B cell (primary cell): Measurements from ENCODE around the gene TFEB. TPM values are rescaled to one million over a fixed set of nuclear protein-coding genes. Genes with fewer than 3 reads are reported as not detected.

ENCODE experiments used
- ATAC-seq: fragments of 200-7000 bp; cut with Tn5 transposase; one replicate; pipeline ENCODE4 v1.10.0; 2021; ENCODE audit warnings: low read depth, mild to moderate bottlenecking, moderate number of reproducible peaks, moderate library complexity
- CTCF ChIA-PET: fragments of 350-600 bp; sonication (Branson Sonifier 250); formaldehyde crosslinking; loops from one replicate; lab custom pipeline; 2021; ENCODE audit warnings: antibody characterized with exemption, inconsistent platforms; lab: Charles Lee
- POLR2A ChIA-PET: fragments of 350-600 bp; sonication (Branson Sonifier 250); formaldehyde crosslinking; loops from one replicate; lab custom pipeline; 2021; ENCODE audit warnings: antibody characterized with exemption; lab: Charles Lee
- DNase-seq: peaks from one replicate; pipeline ENCODE4 v3.0.0; 2013
- H2AFZ ChIP-seq: 2 replicates; pipeline ENCODE4 v1.6.1; 2012; ENCODE audit warnings: mild to moderate bottlenecking, low read depth, low read length; ENCODE audit not compliant: insufficient read depth, poor library complexity, severe bottlenecking
- H3K27ac ChIP-seq, 2 donors: 1 replicate in 1 of 2; 2 replicates in 1 of 2; pipeline ENCODE4 v1.5.1; 2012 to 2013; ENCODE audit warnings: low read length in 2 of 2, mild to moderate bottlenecking in 2 of 2, moderate library complexity in 1 of 2
- H3K27me3 ChIP-seq, 4 experiments: fragments of 200-600 bp in 1 of 4; sonication (generic) in 1 of 4; replicated peaks in 1 of 4; 1 replicate in 2 of 4; 2 replicates in 2 of 4; pipeline versions ENCODE4 v1.6.1 to v1.7.0; 2013 to 2016; ENCODE audit warnings: low read length in 3 of 4, mild to moderate bottlenecking in 2 of 4, mixed read lengths in 1 of 4, moderate library complexity in 1 of 4; ENCODE audit not compliant: insufficient read depth in 4 of 4, control insufficient read depth in 3 of 4; ENCODE audit errors: control extremely low read depth in 1 of 4
- H3K36me3 ChIP-seq, 2 experiments: replicated peaks in 1 of 2; 1 replicate in 1 of 2; 2 replicates in 1 of 2; pipeline versions ENCODE4 v1.6.1 to v1.7.1; 2013; ENCODE audit warnings: low read length in 1 of 2; ENCODE audit not compliant: insufficient read depth in 2 of 2, control insufficient read depth in 1 of 2; ENCODE audit errors: control extremely low read depth in 1 of 2, extremely low read depth in 1 of 2
- H3K4me1 ChIP-seq, 2 donors: fragments of 200-600 bp in 1 of 2; sonication (generic) in 1 of 2; 1 replicate in 1 of 2; 2 replicates in 1 of 2; pipeline versions ENCODE4 v1.5.1 to v1.6.1; 2013 to 2017; ENCODE audit warnings: low read length in 2 of 2; ENCODE audit not compliant: control insufficient read depth in 2 of 2, insufficient read depth in 2 of 2
- H3K4me2 ChIP-seq: replicated peaks from 2 replicates; pipeline ENCODE3; 2012; ENCODE audit warnings: mild to moderate bottlenecking, low read depth, low read length; ENCODE audit not compliant: poor library complexity, severe bottlenecking
- H3K4me3 ChIP-seq, 5 experiments: fragments of 200-600 bp in 1 of 5; sonication (generic) in 1 of 5; 1 replicate in 3 of 5; 2 replicates in 2 of 5; pipeline versions ENCODE4 v1.5.1 to v1.7.0; 2011 to 2016; ENCODE audit warnings: low read length in 4 of 5, mild to moderate bottlenecking in 4 of 5, low read depth in 2 of 5, control low read depth in 1 of 5, moderate library complexity in 1 of 5; ENCODE audit not compliant: insufficient read depth in 1 of 5; ENCODE audit errors: control extremely low read depth in 1 of 5, extremely low read depth in 1 of 5
- H3K79me2 ChIP-seq: fragments of 200-600 bp; sonication (generic); one replicate; pipeline ENCODE4 v1.6.0; 2016; ENCODE audit warnings: low read length; ENCODE audit not compliant: control insufficient read depth, insufficient read depth
- H3K9ac ChIP-seq: fragments of 200-600 bp; sonication (generic); 2 replicates; pipeline ENCODE4 v1.6.1; 2017; ENCODE audit warnings: mild to moderate bottlenecking, low read length, moderate library complexity
- H3K9me3 ChIP-seq, 3 donors: one replicate each; pipeline versions ENCODE4 v1.6.1 to v1.7.1; 2013; ENCODE audit warnings: low read length in 2 of 3; ENCODE audit not compliant: control insufficient read depth in 2 of 3, insufficient read depth in 1 of 3; ENCODE audit errors: control extremely low read depth in 1 of 3
- H4K20me1 ChIP-seq: 2 replicates; pipeline ENCODE4 v1.6.0; 2012; ENCODE audit warnings: mild to moderate bottlenecking, low read length; ENCODE audit not compliant: insufficient read depth, control insufficient read depth, poor library complexity, severe bottlenecking
- H3K27ac Mint-ChIP-seq: one replicate; pipeline ENCODE4 v1.8.0; 2021; ENCODE audit warnings: mixed read lengths
- H3K27me3 Mint-ChIP-seq: one replicate; pipeline ENCODE4 v1.8.0; 2021; ENCODE audit warnings: mixed read lengths
- H3K4me1 Mint-ChIP-seq: one replicate; pipeline ENCODE4 v1.8.0; 2021; ENCODE audit warnings: mixed read lengths
- H3K4me3 Mint-ChIP-seq: one replicate; pipeline ENCODE4 v1.8.0; 2021; ENCODE audit warnings: mixed read lengths
- H3K9me3 Mint-ChIP-seq: one replicate; pipeline ENCODE4 v1.8.0; 2022; ENCODE audit warnings: mixed read lengths; ENCODE audit not compliant: insufficient read depth
- CTCF ChIP-seq: fragments of 200-600 bp; IDR thresholded peaks from one replicate; pipeline ENCODE4 v1.8.0; 2022; ENCODE audit warnings: antibody characterized with exemption, mild to moderate bottlenecking
- EZH2 ChIP-seq: IDR thresholded peaks from 2 replicates; pipeline ENCODE4 v1.6.1; 2012; ENCODE audit warnings: borderline replicate concordance, low read depth, mild to moderate bottlenecking, moderate library complexity, low read length; ENCODE audit not compliant: insufficient read depth, poor library complexity, severe bottlenecking
- WGBS: methylation state at CpG from one replicate; pipeline ENCODE4 v1.1.5; 2013; ENCODE audit warnings: missing lambda C conversion rate; ENCODE audit not compliant: insufficient coverage; 5-methylcytosine and 5-hydroxymethylcytosine counted together
- intact Hi-C: fragments of 100-400 bp; cut with micrococcal nuclease; formaldehyde crosslinking; loops from one replicate; pipeline ENCODE4 v1.10.0; 2022
- polyA plus RNA-seq: library from polyadenylated mRNA; depleted of rRNA; stranded (reverse); fragments of >200 nt; gene quantifications from 2 replicates; pipeline ENCODE4 v1.2.3, GENCODE V29; 2012
- total RNA-seq, 2 donors: library from RNA; stranded (reverse); fragments of 120-200 nt in 1 of 2; gene quantifications; 1 replicate in 1 of 2; 2 replicates in 1 of 2; pipeline versions ENCODE4 v1.2.3 to v1.2.4, GENCODE V29; 2013 to 2022

TFEB gene
- total and polyA plus RNA-seq, 2 donors (not counting 1 experiment from before 2014, with no cell fraction given) = 113 to 148 TPM

GRCh38 chr6:41716516-41717391, 18.7 kb downstream of the TFEB start:
- ChIA-PET CTCF (interaction anchor here (0.5 to 7.7 kb wide), 10 partner anchors 9 to 114 kb away, joined by 3 to 145 read pairs (median 5); partner anchors contain the start of gene TFEB), POLR2A (interaction anchor here (1.3 to 8.6 kb wide), 5 partner anchors 7 to 21 kb away, joined by 3 to 108 read pairs (median 9); partner anchors contain the start of gene TFEB)
- peak overlapping the region; percentile 58 for H3K4me2 ChIP-seq
- H3K4me1 ChIP-seq = peaks cover 90 to 100% of the 10 kb centered on the region in 2 donors
- Mint-ChIP-seq H3K4me3 (peak overlapping the region; percentile 68), H3K9me3 (no peaks in the 10 kb centered on the region), H3K27me3 (no peaks in the 10 kb centered on the region), H3K4me1 (peaks cover 94% of the 10 kb centered on the region), H3K27ac (peak overlapping the region; percentile 85)
- H3K79me2 ChIP-seq = peaks cover 100% of the 10 kb centered on the region
- no peak overlapping the region for H2AFZ ChIP-seq
- peak; percentile 47 for DNase-seq
- H3K27me3 ChIP-seq = no peaks in the 10 kb centered on the region
- H3K36me3 ChIP-seq = peaks cover 8 to 45% of the 10 kb centered on the region in 2 experiments
- ATAC-seq = no peak
- WGBS = 21% methylated on average over 5 of the region's 11 CpGs
- H3K4me3 ChIP-seq = no peak overlapping the region
- H3K27ac ChIP-seq = peak overlapping the region; percentile 66 to 78
- intact Hi-C loops = loop anchor here (1.0 kb wide), 1 partner anchor 10 kb away; no protein-coding TSS in a partner anchor
- H3K9me3 ChIP-seq = no peaks in the 10 kb centered on the region
- peaks cover 84% of the 10 kb centered on the region for H4K20me1 ChIP-seq
- no peak for TF ChIP-seq EZH2
- no peak for TF ChIP-seq CTCF
- H3K9ac ChIP-seq = peak overlapping the region; percentile 40
